Activated CD8-positive, alpha-beta memory T cell treated with anti-CD3 and anti-CD28 coated beads for 4 hours (primary cell): ENCODE data around the gene RIPPLY3.

Experiments
- DNase-seq, 2 donors: peaks; one replicate each; pipeline ENCODE4 v3.0.0-alpha.2; 2020; ENCODE audit warnings: low read depth in 2 of 2

RIPPLY3 gene

GRCh38 chr21:37006486-37007291 is at the start of gene RIPPLY3:
Gene RIPPLY3, plus strand, starts transcription at chr21:37006702. Its CDS starts 71 bp downstream, at chr21:37006773.
- no peak for DNase-seq

GRCh38 chr21:36959020-36959835 is 47.3 kb upstream of the RIPPLY3 start:
- DNase-seq: no peak

- DNase-seq: no peak
Observed at GRCh38 chr21:36960676-36961284, 45.7 kb upstream of the RIPPLY3 start.

- DNase-seq: no peak
Observed at GRCh38 chr21:36962098-36962780, 44.3 kb upstream of the RIPPLY3 start.

- no peak for DNase-seq
Observed at GRCh38 chr21:36964398-36964797, 42.1 kb upstream of the RIPPLY3 start.

- no peak for DNase-seq
Observed at GRCh38 chr21:36964827-36965719, 41.4 kb upstream of the RIPPLY3 start.

GRCh38 chr21:36965720-36966065 is 40.8 kb upstream of the RIPPLY3 start:
- no peak for DNase-seq

GRCh38 chr21:36966066-36966820 is 40.3 kb upstream of the RIPPLY3 start, which contains the start of gene HLCS:
Gene HLCS, minus strand, starts transcription at chr21:36966669. Its CDS starts 31 bp downstream, at chr21:36966638.
- DNase-seq: peak; percentile 48 to 59

GRCh38 chr21:36966821-36967768 is 39.4 kb upstream of the RIPPLY3 start:
- DNase-seq: no peak

GRCh38 chr21:36968414-36968813 is 38.1 kb upstream of the RIPPLY3 start:
- DNase-seq: no peak

GRCh38 chr21:36968976-36969375 is 37.5 kb upstream of the RIPPLY3 start:
- DNase-seq: no peak

GRCh38 chr21:36973986-36974850 is 32.3 kb upstream of the RIPPLY3 start:
- DNase-seq: no peak

- DNase-seq: no peak
Observed at GRCh38 chr21:36974851-36975192, 31.7 kb upstream of the RIPPLY3 start.

- no peak for DNase-seq
Observed at GRCh38 chr21:36976228-36976861, 30.2 kb upstream of the RIPPLY3 start.

- peak in 1 of 2 donors; percentile 28 for DNase-seq
Observed at GRCh38 chr21:36976882-36977651, 29.4 kb upstream of the RIPPLY3 start.

GRCh38 chr21:36980280-36981048 is 26.0 kb upstream of the RIPPLY3 start:
- DNase-seq: no peak
